Thyroid gland (tissue), 4 donors: ENCODE results near the gene ABCC3.

Experiments used
- POLR2A ChIP-seq, 2 donors: fragments of 450-650 bp; IDR thresholded peaks; one replicate each; pipeline ENCODE4 v1.6.1; 2017; ENCODE audit warnings: antibody characterized with exemption in 2 of 2, mild to moderate bottlenecking in 2 of 2, moderate library complexity in 1 of 2
- TF ChIP-seq, protein P1 (sequence below), 6 experiments: fragments of 200-600 bp in 3 of 6; fragments of 450-650 bp in 3 of 6; sonication (generic) in 3 of 6; IDR thresholded peaks; one replicate each; pipeline ENCODE4 v1.5.1; 2016 to 2019; ENCODE audit warnings: antibody characterized with exemption in 6 of 6, mild to moderate bottlenecking in 2 of 6, inconsistent platforms in 1 of 6, moderate library complexity in 1 of 6

DNA sequence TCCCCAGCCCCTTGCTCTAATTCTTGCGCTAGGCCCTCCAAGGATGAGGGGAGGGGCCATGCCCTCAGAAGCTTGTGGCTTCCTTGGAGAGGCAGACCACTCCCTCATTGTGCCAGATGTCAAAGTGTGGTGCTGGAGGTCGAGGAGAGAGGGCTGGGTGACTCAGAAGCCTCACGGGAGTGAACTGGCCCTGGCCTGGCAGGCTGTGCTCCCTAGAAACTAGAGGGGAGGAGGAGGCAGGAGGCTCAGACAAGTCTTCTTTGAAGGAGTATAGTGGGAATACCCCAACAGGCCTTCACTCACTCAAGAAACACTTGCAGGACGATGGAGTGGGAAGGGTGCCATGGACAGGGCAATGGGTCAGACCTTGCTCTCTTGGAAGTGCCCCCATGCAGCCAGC lies 54.6 kb downstream of the ABCC3 start:
- TF ChIP-seq, protein P1, sequence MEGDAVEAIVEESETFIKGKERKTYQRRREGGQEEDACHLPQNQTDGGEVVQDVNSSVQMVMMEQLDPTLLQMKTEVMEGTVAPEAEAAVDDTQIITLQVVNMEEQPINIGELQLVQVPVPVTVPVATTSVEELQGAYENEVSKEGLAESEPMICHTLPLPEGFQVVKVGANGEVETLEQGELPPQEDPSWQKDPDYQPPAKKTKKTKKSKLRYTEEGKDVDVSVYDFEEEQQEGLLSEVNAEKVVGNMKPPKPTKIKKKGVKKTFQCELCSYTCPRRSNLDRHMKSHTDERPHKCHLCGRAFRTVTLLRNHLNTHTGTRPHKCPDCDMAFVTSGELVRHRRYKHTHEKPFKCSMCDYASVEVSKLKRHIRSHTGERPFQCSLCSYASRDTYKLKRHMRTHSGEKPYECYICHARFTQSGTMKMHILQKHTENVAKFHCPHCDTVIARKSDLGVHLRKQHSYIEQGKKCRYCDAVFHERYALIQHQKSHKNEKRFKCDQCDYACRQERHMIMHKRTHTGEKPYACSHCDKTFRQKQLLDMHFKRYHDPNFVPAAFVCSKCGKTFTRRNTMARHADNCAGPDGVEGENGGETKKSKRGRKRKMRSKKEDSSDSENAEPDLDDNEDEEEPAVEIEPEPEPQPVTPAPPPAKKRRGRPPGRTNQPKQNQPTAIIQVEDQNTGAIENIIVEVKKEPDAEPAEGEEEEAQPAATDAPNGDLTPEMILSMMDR (IDR thresholded peaks at IDR 0.05) = no peak
- TF ChIP-seq POLR2A (IDR thresholded peaks at IDR 0.05) = no peak
